SK-N-SH treated with all-trans-retinoic acid at 6 μM for 48 hours (cell line): ENCODE measurements around the gene BRME1.

Source experiments
- ATAC-seq: fragments of 200-7000 bp; cut with Tn5 transposase; 3 replicates; pipeline ENCODE4 v1.9.1; 2020; ENCODE audit warnings: mild to moderate bottlenecking, moderate library complexity
- BACH2 ChIP-seq: fragments of 250-450 bp; sonication (Bioruptor Pico); IDR thresholded peaks from 2 replicates; pipeline ENCODE4 v1.9.0; 2021; ENCODE audit warnings: mild to moderate bottlenecking, borderline replicate concordance
- CREB5 ChIP-seq: fragments of 250-450 bp; sonication (Bioruptor Pico); IDR thresholded peaks from 2 replicates; pipeline ENCODE4 v1.5.1; 2020; ENCODE audit warnings: low read depth, mild to moderate bottlenecking, moderate library complexity
- CSDC2 ChIP-seq: fragments of 250-450 bp; sonication (Bioruptor Pico); IDR thresholded peaks from 2 replicates; pipeline ENCODE4 v1.5.0; 2020; ENCODE audit warnings: mild to moderate bottlenecking, moderate library complexity
- ESRRG ChIP-seq: fragments of 250-450 bp; sonication (Bioruptor Pico); IDR thresholded peaks from 2 replicates; pipeline ENCODE4 v1.6.1; 2021; ENCODE audit warnings: mild to moderate bottlenecking
- GLIS3 ChIP-seq: fragments of 250-450 bp; sonication (Bioruptor Pico); IDR thresholded peaks from 2 replicates; pipeline ENCODE4 v1.5.0; 2020; ENCODE audit warnings: mild to moderate bottlenecking, moderate library complexity
- ISL1 ChIP-seq: fragments of 250-450 bp; sonication (Bioruptor Pico); IDR thresholded peaks from 2 replicates; pipeline ENCODE4 v2.1.2; 2022; ENCODE audit warnings: mild to moderate bottlenecking, moderate library complexity
- PATZ1 ChIP-seq: fragments of 250-450 bp; sonication (Bioruptor Pico); IDR thresholded peaks from 2 replicates; pipeline ENCODE4 v1.8.0; 2020; ENCODE audit warnings: mild to moderate bottlenecking, moderate library complexity, borderline replicate concordance
- POU6F1 ChIP-seq: fragments of 250-450 bp; sonication (Bioruptor Pico); IDR thresholded peaks from 2 replicates; pipeline ENCODE4 v1.8.0; 2021; ENCODE audit warnings: low read depth, mild to moderate bottlenecking, moderate library complexity, borderline replicate concordance
- PPARA ChIP-seq: fragments of 250-450 bp; sonication (Bioruptor Pico); IDR thresholded peaks from 2 replicates; pipeline ENCODE4 v1.5.0; 2020; ENCODE audit warnings: mild to moderate bottlenecking, borderline replicate concordance
- RARB ChIP-seq: fragments of 250-450 bp; sonication (Bioruptor Pico); IDR thresholded peaks from 2 replicates; pipeline ENCODE4 v1.8.0; 2021; ENCODE audit warnings: mild to moderate bottlenecking, moderate library complexity
- SNAI2 ChIP-seq: fragments of 250-450 bp; sonication (Bioruptor Pico); IDR thresholded peaks from 2 replicates; pipeline ENCODE4 v1.5.0; 2020; ENCODE audit warnings: mild to moderate bottlenecking, moderate library complexity
- TCF4 ChIP-seq: fragments of 250-450 bp; sonication (Bioruptor Pico); IDR thresholded peaks from 2 replicates; pipeline ENCODE4 v1.8.0; 2021; ENCODE audit warnings: mild to moderate bottlenecking, moderate library complexity, borderline replicate concordance
- TOX ChIP-seq: fragments of 250-450 bp; sonication (Bioruptor Pico); IDR thresholded peaks from 2 replicates; pipeline ENCODE4 v1.8.0; 2021; ENCODE audit warnings: mild to moderate bottlenecking, moderate library complexity, borderline replicate concordance
- ZC3H10 ChIP-seq: fragments of 250-450 bp; sonication (Bioruptor Pico); IDR thresholded peaks from 2 replicates; pipeline ENCODE4 v1.5.1; 2021; ENCODE audit warnings: mild to moderate bottlenecking, moderate library complexity
- ZFP3 ChIP-seq: fragments of 250-450 bp; sonication (Bioruptor Pico); IDR thresholded peaks from 2 replicates; pipeline ENCODE4 v1.5.0; 2020; ENCODE audit warnings: mild to moderate bottlenecking, moderate library complexity
- ZFP30 ChIP-seq: fragments of 450-650 bp; formaldehyde crosslinking; IDR thresholded peaks from 2 replicates; pipeline ENCODE4 v1.5.0; 2022; ENCODE audit warnings: mild to moderate bottlenecking, moderate library complexity
- ZNF565 ChIP-seq: fragments of 450-650 bp; formaldehyde crosslinking; conservative IDR thresholded peaks from 2 replicates; pipeline ENCODE4 v1.5.0; 2020; ENCODE audit warnings: low read depth, mild to moderate bottlenecking, moderate library complexity
- ZNF70 ChIP-seq: fragments of 450-650 bp; formaldehyde crosslinking; IDR thresholded peaks from 2 replicates; pipeline ENCODE4 v1.5.0; 2020; ENCODE audit warnings: mild to moderate bottlenecking, moderate library complexity
- ZNF8 ChIP-seq: fragments of 450-650 bp; formaldehyde crosslinking; IDR thresholded peaks from 2 replicates; pipeline ENCODE4 v1.5.0; 2020; ENCODE audit warnings: mild to moderate bottlenecking, moderate library complexity

The BRME1 gene

GRCh38 chr19:13881692-13882418 is 24.1 kb downstream of the BRME1 start:
- TF ChIP-seq ZNF8 (CRISPR knock-in tag), result no peak
- TF ChIP-seq SNAI2, result no peak
- TF ChIP-seq TCF4, result no peak
- TF ChIP-seq ISL1, result no peak
- no peak for TF ChIP-seq GLIS3
- TF ChIP-seq TOX, result no peak
- no peak for TF ChIP-seq PPARA (CRISPR knock-in tag)
- no peak for TF ChIP-seq ZNF565 (CRISPR knock-in tag)
- TF ChIP-seq ZFP30 (CRISPR knock-in tag), result no peak
- no peak for TF ChIP-seq ESRRG (CRISPR knock-in tag)
- no peak for TF ChIP-seq CSDC2 (CRISPR knock-in tag)
- TF ChIP-seq CREB5 (CRISPR knock-in tag), result no peak
- TF ChIP-seq POU6F1 (CRISPR knock-in tag), result no peak
- TF ChIP-seq RARB, result no peak
- no peak for TF ChIP-seq BACH2
- no peak for TF ChIP-seq ZFP3 (CRISPR knock-in tag)
- no peak for TF ChIP-seq PATZ1 (CRISPR knock-in tag)
- TF ChIP-seq ZNF70, result no peak
- no peak for ATAC-seq

- no peak for ATAC-seq
- TF ChIP-seq CREB5 (CRISPR knock-in tag) (no peak), ZNF8 (CRISPR knock-in tag) (no peak), CSDC2 (CRISPR knock-in tag) (no peak), GLIS3 (no peak), POU6F1 (CRISPR knock-in tag) (no peak), RARB (no peak), ZFP3 (CRISPR knock-in tag) (no peak), BACH2 (no peak), ZFP30 (CRISPR knock-in tag) (no peak), TCF4 (no peak), TOX (no peak), ISL1 (no peak), ZNF565 (CRISPR knock-in tag) (no peak), PPARA (CRISPR knock-in tag) (no peak), ESRRG (CRISPR knock-in tag) (no peak)
These were observed 24.6 kb downstream of the BRME1 start for GRCh38 chr19:13881251-13881691.

- ATAC-seq, result peak; percentile 94
- TF ChIP-seq ZC3H10 (CRISPR knock-in tag) (no peak), BACH2 (no peak), PATZ1 (CRISPR knock-in tag) (0 out of 2 replicates have a peak, but pooled peaks have one; percentile 28), ZNF565 (CRISPR knock-in tag) (no peak), ZFP30 (CRISPR knock-in tag) (no peak), POU6F1 (CRISPR knock-in tag) (no peak)
These were observed 25.6 kb downstream of the BRME1 start for GRCh38 chr19:13880059-13881043.
